Ishikawa (cell line): ENCODE measurements around the gene VWC2L.

Experiments
- EP300 ChIP-seq: IDR thresholded peaks from 2 replicates; pipeline ENCODE4 v1.6.1; 2012; ENCODE audit warnings: borderline replicate concordance
- FOXM1 ChIP-seq: IDR thresholded peaks from 2 replicates; pipeline ENCODE4 v1.6.1; 2012; ENCODE audit warnings: low read depth, borderline replicate concordance
- RAD21 ChIP-seq: IDR thresholded peaks from 2 replicates; pipeline ENCODE4 v1.6.1; 2012; ENCODE audit warnings: low read depth
- YY1 ChIP-seq: IDR thresholded peaks from 2 replicates; pipeline ENCODE4 v1.6.1; 2012; ENCODE audit warnings: low read depth
- TF ChIP-seq, protein P1 (sequence below): IDR thresholded peaks from 2 replicates; pipeline ENCODE4 v1.6.1; 2012
- TF ChIP-seq, protein P2 (sequence below): IDR thresholded peaks from 2 replicates; pipeline ENCODE4 v1.6.1; 2012; ENCODE audit warnings: low read depth, mild to moderate bottlenecking

DNA sequence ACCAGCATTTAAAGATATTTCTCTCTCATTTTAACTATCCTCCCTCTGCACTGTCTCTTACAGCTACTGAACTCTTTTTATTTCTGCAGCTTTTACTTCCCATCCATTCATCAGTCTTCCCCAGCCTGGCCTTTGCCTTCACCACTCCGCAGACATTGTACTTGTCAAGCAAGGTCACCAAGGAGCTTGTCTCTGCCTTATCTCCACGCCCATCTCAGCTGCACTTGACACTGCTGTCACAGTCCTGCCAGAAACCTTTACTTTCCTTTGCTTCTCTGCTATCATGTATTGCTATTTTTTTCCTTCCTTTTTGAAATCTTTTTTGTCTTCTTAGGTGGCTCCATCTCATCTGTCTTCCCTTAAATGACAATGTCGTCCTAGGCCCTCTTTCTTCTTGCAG, 147.0 kb downstream of the VWC2L start:
- no peak for TF ChIP-seq EP300
- no peak for TF ChIP-seq YY1
- TF ChIP-seq, protein P1, sequence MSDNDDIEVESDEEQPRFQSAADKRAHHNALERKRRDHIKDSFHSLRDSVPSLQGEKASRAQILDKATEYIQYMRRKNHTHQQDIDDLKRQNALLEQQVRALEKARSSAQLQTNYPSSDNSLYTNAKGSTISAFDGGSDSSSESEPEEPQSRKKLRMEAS = no peak
- TF ChIP-seq, protein P2, sequence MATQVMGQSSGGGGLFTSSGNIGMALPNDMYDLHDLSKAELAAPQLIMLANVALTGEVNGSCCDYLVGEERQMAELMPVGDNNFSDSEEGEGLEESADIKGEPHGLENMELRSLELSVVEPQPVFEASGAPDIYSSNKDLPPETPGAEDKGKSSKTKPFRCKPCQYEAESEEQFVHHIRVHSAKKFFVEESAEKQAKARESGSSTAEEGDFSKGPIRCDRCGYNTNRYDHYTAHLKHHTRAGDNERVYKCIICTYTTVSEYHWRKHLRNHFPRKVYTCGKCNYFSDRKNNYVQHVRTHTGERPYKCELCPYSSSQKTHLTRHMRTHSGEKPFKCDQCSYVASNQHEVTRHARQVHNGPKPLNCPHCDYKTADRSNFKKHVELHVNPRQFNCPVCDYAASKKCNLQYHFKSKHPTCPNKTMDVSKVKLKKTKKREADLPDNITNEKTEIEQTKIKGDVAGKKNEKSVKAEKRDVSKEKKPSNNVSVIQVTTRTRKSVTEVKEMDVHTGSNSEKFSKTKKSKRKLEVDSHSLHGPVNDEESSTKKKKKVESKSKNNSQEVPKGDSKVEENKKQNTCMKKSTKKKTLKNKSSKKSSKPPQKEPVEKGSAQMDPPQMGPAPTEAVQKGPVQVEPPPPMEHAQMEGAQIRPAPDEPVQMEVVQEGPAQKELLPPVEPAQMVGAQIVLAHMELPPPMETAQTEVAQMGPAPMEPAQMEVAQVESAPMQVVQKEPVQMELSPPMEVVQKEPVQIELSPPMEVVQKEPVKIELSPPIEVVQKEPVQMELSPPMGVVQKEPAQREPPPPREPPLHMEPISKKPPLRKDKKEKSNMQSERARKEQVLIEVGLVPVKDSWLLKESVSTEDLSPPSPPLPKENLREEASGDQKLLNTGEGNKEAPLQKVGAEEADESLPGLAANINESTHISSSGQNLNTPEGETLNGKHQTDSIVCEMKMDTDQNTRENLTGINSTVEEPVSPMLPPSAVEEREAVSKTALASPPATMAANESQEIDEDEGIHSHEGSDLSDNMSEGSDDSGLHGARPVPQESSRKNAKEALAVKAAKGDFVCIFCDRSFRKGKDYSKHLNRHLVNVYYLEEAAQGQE = no peak
- TF ChIP-seq RAD21 = no peak
- TF ChIP-seq FOXM1 = no peak
